OCI-LY3 (cell line): ENCODE results near the gene FYB1.

Experiments used
- H2AFZ ChIP-seq: fragments of 200-600, 300-600 bp; shearing (Covaris generic); 2 replicates; pipeline ENCODE4 v1.6.0; 2014; ENCODE audit warnings: antibody characterized with exemption, low read depth, low read length
- H3K27ac ChIP-seq: fragments of 200-600, 300-600 bp; sonication (generic); 2 replicates; pipeline ENCODE4 v1.5.1; 2014; ENCODE audit warnings: mild to moderate bottlenecking, low read length, moderate library complexity, mixed read lengths
- H3K27me3 ChIP-seq: fragments of 200-600, 300-600 bp; sonication (generic); 2 replicates; pipeline ENCODE4 v1.6.1; 2014; ENCODE audit warnings: low read depth, low read length, mixed read lengths
- H3K36me3 ChIP-seq: fragments of 200-600, 300-600 bp; sonication (generic); replicated peaks from 2 replicates; pipeline ENCODE3; 2014; ENCODE audit warnings: low read depth, low read length, mixed read lengths
- H3K4me1 ChIP-seq: fragments of 300-600, 200-600 bp; sonication (generic); 2 replicates; pipeline ENCODE4 v1.6.1; 2014; ENCODE audit warnings: low read length, mixed read lengths
- H3K4me2 ChIP-seq: fragments of 200-600, 300-600 bp; sonication (generic); 2 replicates; pipeline ENCODE4 v1.6.1; 2014; ENCODE audit warnings: low read length, mixed read lengths
- H3K4me3 ChIP-seq: fragments of 300-600, 200-600 bp; sonication (generic); 2 replicates; pipeline ENCODE4 v1.5.1; 2014; ENCODE audit warnings: antibody characterized with exemption, mild to moderate bottlenecking, low read length, moderate library complexity
- H3K79me2 ChIP-seq: fragments of 300-600, 200-600 bp; shearing (Covaris generic); 2 replicates; pipeline ENCODE4 v1.6.1; 2014; ENCODE audit warnings: mild to moderate bottlenecking, low read length, mixed read lengths
- H3K9ac ChIP-seq: fragments of 300-600, 200-600 bp; shearing (Covaris generic); 2 replicates; pipeline ENCODE4 v1.6.0; 2014; ENCODE audit warnings: mild to moderate bottlenecking, low read length, moderate library complexity
- H3K9me3 ChIP-seq: fragments of 200-600, 300-600 bp; shearing (Covaris generic); 2 replicates; pipeline ENCODE4 v1.6.1; 2014; ENCODE audit warnings: low read length, mixed read lengths; ENCODE audit not compliant: insufficient read depth
- H4K20me1 ChIP-seq: fragments of 200-600, 300-600 bp; sonication (generic); 2 replicates; pipeline ENCODE4 v1.6.1; 2016; ENCODE audit warnings: low read length, mixed read lengths; ENCODE audit not compliant: insufficient read depth
- CTCF ChIP-seq: fragments of 200-600, 300-600 bp; sonication (generic); IDR thresholded peaks from 2 replicates; pipeline ENCODE4 v1.5.1; 2014; ENCODE audit warnings: antibody characterized with exemption, low read length, low read depth
- EZH2phosphoT487 ChIP-seq: fragments of 200-600 bp; shearing (Covaris generic); IDR thresholded peaks from 2 replicates; pipeline ENCODE4 v1.6.1; 2018; ENCODE audit warnings: antibody characterized with exemption, mixed run types, low read depth

FYB1 gene

GRCh38 chr5:39219437-39219836, at the start of gene FYB1:
Gene FYB1, minus strand, starts transcription at chr5:39219563. Its CDS starts 16,603 bp downstream, at chr5:39202960.
- no peaks in the 10 kb centered on the region for H3K9me3 ChIP-seq
- H3K27ac ChIP-seq, result no peak within 1 kb of the TSS
- no peak for TF ChIP-seq CTCF
- no peak for TF ChIP-seq EZH2phosphoT487

GRCh38 chr5:39267186-39267585, 47.8 kb upstream of the FYB1 start:
- H3K9ac ChIP-seq, result no peak overlapping the region
- no peaks in the 10 kb centered on the region for H3K9me3 ChIP-seq
- H3K4me2 ChIP-seq, result no peak overlapping the region
- H2AFZ ChIP-seq, result no peak overlapping the region
- H3K36me3 ChIP-seq, result no peaks in the 10 kb centered on the region
- H4K20me1 ChIP-seq, result no peaks in the 10 kb centered on the region
- no peaks in the 10 kb centered on the region for H3K79me2 ChIP-seq
- TF ChIP-seq EZH2phosphoT487, result no peak
- TF ChIP-seq CTCF, result no peak
- no peak overlapping the region for H3K4me3 ChIP-seq
- no peaks in the 10 kb centered on the region for H3K27me3 ChIP-seq
- no peak overlapping the region for H3K27ac ChIP-seq
- peaks cover 10% of the 10 kb centered on the region for H3K4me1 ChIP-seq

More at GRCh38 chr5:39219437-39219836, at the start of gene FYB1:
- no peaks in the 10 kb centered on the region for H4K20me1 ChIP-seq
- H3K4me3 ChIP-seq, result no peak within 1 kb of the TSS
- no peaks in the 10 kb centered on the region for H3K79me2 ChIP-seq
- no peaks in the 10 kb centered on the region for H3K27me3 ChIP-seq
- H3K36me3 ChIP-seq, result no peaks in the 10 kb centered on the region
- no peak within 1 kb of the TSS for H2AFZ ChIP-seq
- no peaks in the 10 kb centered on the region for H3K4me1 ChIP-seq
- H3K9ac ChIP-seq, result no peak within 1 kb of the TSS
- no peak within 1 kb of the TSS for H3K4me2 ChIP-seq

- no peaks in the 10 kb centered on the region for H3K79me2 ChIP-seq
- H3K4me3 ChIP-seq, result no peak overlapping the region
- no peaks in the 10 kb centered on the region for H3K36me3 ChIP-seq
- no peak overlapping the region for H3K9ac ChIP-seq
- no peak overlapping the region for H2AFZ ChIP-seq
- peaks cover 10% of the 10 kb centered on the region for H3K4me1 ChIP-seq
- H4K20me1 ChIP-seq, result no peaks in the 10 kb centered on the region
- no peak overlapping the region for H3K4me2 ChIP-seq
- no peaks in the 10 kb centered on the region for H3K27me3 ChIP-seq
- no peak overlapping the region for H3K27ac ChIP-seq
- TF ChIP-seq CTCF, result no peak
- no peak for TF ChIP-seq EZH2phosphoT487
- H3K9me3 ChIP-seq, result no peaks in the 10 kb centered on the region
These were observed 47.1 kb upstream of the FYB1 start for GRCh38 chr5:39266442-39266841.

GRCh38 chr5:39264528-39264927, 45.2 kb upstream of the FYB1 start:
- no peaks in the 10 kb centered on the region for H4K20me1 ChIP-seq
- H3K4me1 ChIP-seq, result peaks cover 10% of the 10 kb centered on the region
- no peak for TF ChIP-seq EZH2phosphoT487
- TF ChIP-seq CTCF, result no peak
- no peaks in the 10 kb centered on the region for H3K36me3 ChIP-seq
- H3K9me3 ChIP-seq, result no peaks in the 10 kb centered on the region
- H3K79me2 ChIP-seq, result no peaks in the 10 kb centered on the region
- no peak overlapping the region for H2AFZ ChIP-seq
- no peaks in the 10 kb centered on the region for H3K27me3 ChIP-seq
- H3K9ac ChIP-seq, result no peak overlapping the region
- peak overlapping the region; percentile 27 for H3K4me2 ChIP-seq
- H3K27ac ChIP-seq, result no peak overlapping the region
- H3K4me3 ChIP-seq, result no peak overlapping the region
